Body of pancreas (tissue), 4 donors: ENCODE measurements around the gene ERV3-1. TPM values are rescaled to one million over a fixed set of nuclear protein-coding genes. Genes with fewer than 3 reads are reported as not detected.
"Not testable (repeated sequence)": the region's sequence is repeated elsewhere in the genome, so short reads cannot be mapped to it uniquely, and the experiment has no call there.

Experiments
- ATAC-seq: fragments of 150-250 bp; one replicate; pipeline ENCODE4 v1.9.1; 2016
- DNase-seq, 4 donors: peaks; one replicate each; pipeline ENCODE4 v3.0.0-alpha.2; 2019
- H3K27ac ChIP-seq, 4 donors: fragments of 200-600 bp; sonication (generic); 1 replicate in 3 of 4; 2 replicates in 1 of 4; pipeline versions ENCODE4 v1.5.1 to v1.6.1; 2016 to 2019; ENCODE audit warnings: mild to moderate bottlenecking in 1 of 4, mixed read lengths in 1 of 4, moderate library complexity in 1 of 4
- H3K27me3 ChIP-seq, 2 donors: fragments of 200-600 bp; sonication (generic); one replicate each; pipeline ENCODE4 v1.6.0; 2016; ENCODE audit warnings: mild to moderate bottlenecking in 1 of 2
- H3K36me3 ChIP-seq, 2 donors: fragments of 200-600 bp; sonication (generic); replicated peaks in 1 of 2; 2 replicates each; pipeline ENCODE4 v1.5.1; 2016; ENCODE audit warnings: low read depth in 2 of 2; ENCODE audit not compliant: insufficient read depth in 1 of 2
- H3K4me1 ChIP-seq: fragments of 200-600 bp; sonication (generic); one replicate; pipeline ENCODE4 v1.6.0; 2016
- H3K4me3 ChIP-seq, 2 donors: fragments of 200-600 bp; sonication (generic); 1 replicate in 1 of 2; 2 replicates in 1 of 2; pipeline ENCODE4 v1.5.1; 2016 to 2019
- H3K9me3 ChIP-seq, 3 donors: fragments of 200-600 bp; sonication (generic); 1 replicate in 2 of 3; 2 replicates in 1 of 3; pipeline ENCODE4 v1.5.1; 2016
- CTCF ChIP-seq, 7 experiments: fragments of 450-650 bp in 4 of 7; fragments of 200-600 bp in 3 of 7; sonication (generic) in 3 of 7; IDR thresholded peaks; one replicate each; pipeline ENCODE4 v1.5.1; 2016 to 2019; ENCODE audit warnings: antibody characterized with exemption in 7 of 7
- POLR2A ChIP-seq, 3 donors: fragments of 450-650 bp; IDR thresholded peaks; one replicate each; pipeline ENCODE4 v1.6.1; 2016; ENCODE audit warnings: antibody characterized with exemption in 3 of 3, mild to moderate bottlenecking in 2 of 3
- WGBS, 2 donors: methylation state at CpG; one replicate each; pipeline ENCODE4 v1.1.5; 2017; 5-methylcytosine and 5-hydroxymethylcytosine counted together
- intact Hi-C: fragments of 100-400 bp; cut with DNase I; formaldehyde crosslinking; loops from one replicate; pipeline ENCODE4 v1.15.1; 2023
- total RNA-seq, 2 donors: library from RNA; depleted of rRNA; stranded (reverse); fragments of >200 nt; gene quantifications; one replicate each; pipeline ENCODE4 v1.1.0, GENCODE V29; 2016

The ERV3-1 gene
- total RNA-seq, result 10 to 100 TPM in 1 of 2 donors, 1 to 10 TPM in 1; 9.2 to 16.6 TPM

- ATAC-seq, result peak; percentile 99
- peak; percentile 94 to 97 (median 96) for DNase-seq
- Histone ChIP-seq H3K4me1 (peaks cover 48% of the 10 kb centered on the region), H3K27me3 (no peaks in the 10 kb centered on the region), H3K9me3 (no peaks in the 10 kb centered on the region), H3K27ac (peak within 1 kb of the TSS; percentile 80 to 95 (median 90)), H3K4me3 (peak within 1 kb of the TSS; percentile 63 to 81), H3K36me3 (no peaks in the 10 kb centered on the region)
- TF ChIP-seq POLR2A (IDR thresholded peaks at IDR 0.05) (peak; percentile 90 to 99 (median 98)), CTCF (IDR thresholded peaks at IDR 0.05) (no peak)
- WGBS, 2 donors, result 1 to 2% methylated on average over 11 to 33 of the region's 33 CpGs
- intact Hi-C loops, result no loop called here
These were observed at the start of gene ERV3-1 for GRCh38 chr7:65006094-65006992. Gene ERV3-1 (minus strand): TSS chr7:65006687. CDS start chr7:64993026, 13,661 bp downstream.

GRCh38 chr7:65055786-65056185, 49.3 kb upstream of the ERV3-1 start:
- H3K4me3 ChIP-seq, intact Hi-C loops, H3K4me1 ChIP-seq, DNase-seq, H3K27ac ChIP-seq, ATAC-seq, H3K9me3 ChIP-seq, H3K36me3 ChIP-seq, H3K27me3 ChIP-seq: not testable (repeated sequence)
- WGBS, 2 donors, result 83 to 95% methylated on average over 4 of the region's 4 CpGs

- WGBS, 2 donors, result 13 to 42% methylated on average over 1 to 2 of the region's 2 CpGs
- H3K4me1 ChIP-seq, H3K4me3 ChIP-seq, H3K9me3 ChIP-seq, H3K36me3 ChIP-seq, H3K27ac ChIP-seq, H3K27me3 ChIP-seq, ATAC-seq, intact Hi-C loops: not testable (repeated sequence)
- DNase-seq, result peak in 1 of 4 donors; percentile 14
These were observed 48.0 kb upstream of the ERV3-1 start for GRCh38 chr7:65054466-65054994.

GRCh38 chr7:65051654-65052053, 45.2 kb upstream of the ERV3-1 start:
- H3K4me1 ChIP-seq, H3K4me3 ChIP-seq, intact Hi-C loops, H3K27me3 ChIP-seq, H3K9me3 ChIP-seq, H3K27ac ChIP-seq, H3K36me3 ChIP-seq, ATAC-seq, DNase-seq: not testable (repeated sequence)
- 83 to 100% methylated on average over 1 of the region's 3 CpGs for WGBS, 2 donors

GRCh38 chr7:65051139-65051538, 44.7 kb upstream of the ERV3-1 start:
- H3K4me1 ChIP-seq, H3K9me3 ChIP-seq, H3K27me3 ChIP-seq, intact Hi-C loops, ATAC-seq, DNase-seq, H3K27ac ChIP-seq, H3K36me3 ChIP-seq, H3K4me3 ChIP-seq: not testable (repeated sequence)

GRCh38 chr7:65046329-65046728, 39.8 kb upstream of the ERV3-1 start:
- intact Hi-C loops, H3K27me3 ChIP-seq, H3K9me3 ChIP-seq, H3K27ac ChIP-seq, H3K4me1 ChIP-seq, ATAC-seq, H3K36me3 ChIP-seq, H3K4me3 ChIP-seq, DNase-seq: not testable (repeated sequence)
- WGBS, 2 donors, result 79 to 80% methylated on average over 4 of the region's 4 CpGs

GRCh38 chr7:65045589-65045988, 39.1 kb upstream of the ERV3-1 start:
- WGBS, 2 donors, result 94 to 97% methylated on average over 2 of the region's 2 CpGs
- H3K4me1 ChIP-seq, H3K4me3 ChIP-seq, DNase-seq, intact Hi-C loops, H3K27ac ChIP-seq, H3K36me3 ChIP-seq, H3K27me3 ChIP-seq, ATAC-seq, H3K9me3 ChIP-seq: not testable (repeated sequence)

- H3K36me3 ChIP-seq, H3K9me3 ChIP-seq, H3K27me3 ChIP-seq, intact Hi-C loops: not testable (repeated sequence)
- peak overlapping the region; percentile 56 to 90 for H3K4me3 ChIP-seq
- 0% methylated on average over 9 to 23 of the region's 35 CpGs for WGBS, 2 donors
- H3K4me1 ChIP-seq, result peaks cover 11% of the 10 kb centered on the region
- ATAC-seq, result peak; percentile 7
- H3K27ac ChIP-seq, result peak overlapping the region; percentile 85 to 95 (median 91)
- peak; percentile 45 to 57 (median 49) for DNase-seq
These were observed 32.3 kb upstream of the ERV3-1 start for GRCh38 chr7:65038767-65039166.
